BE2C (cell line): ENCODE measurements around the gene MPZL2.

Source experiments
- DNase-seq: peaks from one replicate; pipeline ENCODE4 v3.0.0-alpha.2; 2020
- H3K27me3 ChIP-seq: fragments of 250-450 bp; sonication (Bioruptor Pico); 2 replicates; pipeline ENCODE4 v1.5.1; 2020; ENCODE audit warnings: mild to moderate bottlenecking
- H3K36me3 ChIP-seq: fragments of 250-450 bp; sonication (Bioruptor Pico); 2 replicates; pipeline ENCODE4 v1.5.1; 2020; ENCODE audit warnings: mild to moderate bottlenecking
- H3K4me1 ChIP-seq: fragments of 250-450 bp; sonication (Bioruptor Pico); 2 replicates; pipeline ENCODE4 v1.5.1; 2020
- H3K4me3 ChIP-seq: 2 replicates; pipeline ENCODE4 v1.5.1; 2011; ENCODE audit warnings: low read depth, low read length
- H3K9me3 ChIP-seq: fragments of 250-450 bp; sonication (Bioruptor Pico); 2 replicates; pipeline ENCODE4 v1.5.1; 2020
- CTCF ChIP-seq: IDR thresholded peaks from 2 replicates; pipeline ENCODE4 v1.5.1; 2012; ENCODE audit warnings: mild to moderate bottlenecking, low read depth, low read length

The MPZL2 gene

GRCh38 chr11:118219244-118219643 lies 44.9 kb downstream of the MPZL2 start:
- Histone ChIP-seq H3K4me1 (no peaks in the 10 kb centered on the region), H3K9me3 (no peaks in the 10 kb centered on the region), H3K4me3 (no peak overlapping the region), H3K27me3 (peaks cover 86% of the 10 kb centered on the region), H3K36me3 (no peaks in the 10 kb centered on the region)
- DNase-seq: no peak
- no peak for TF ChIP-seq CTCF

GRCh38 chr11:118217575-118217974 lies 46.5 kb downstream of the MPZL2 start:
- TF ChIP-seq CTCF: no peak
- H3K4me1 ChIP-seq: no peaks in the 10 kb centered on the region

DNA sequence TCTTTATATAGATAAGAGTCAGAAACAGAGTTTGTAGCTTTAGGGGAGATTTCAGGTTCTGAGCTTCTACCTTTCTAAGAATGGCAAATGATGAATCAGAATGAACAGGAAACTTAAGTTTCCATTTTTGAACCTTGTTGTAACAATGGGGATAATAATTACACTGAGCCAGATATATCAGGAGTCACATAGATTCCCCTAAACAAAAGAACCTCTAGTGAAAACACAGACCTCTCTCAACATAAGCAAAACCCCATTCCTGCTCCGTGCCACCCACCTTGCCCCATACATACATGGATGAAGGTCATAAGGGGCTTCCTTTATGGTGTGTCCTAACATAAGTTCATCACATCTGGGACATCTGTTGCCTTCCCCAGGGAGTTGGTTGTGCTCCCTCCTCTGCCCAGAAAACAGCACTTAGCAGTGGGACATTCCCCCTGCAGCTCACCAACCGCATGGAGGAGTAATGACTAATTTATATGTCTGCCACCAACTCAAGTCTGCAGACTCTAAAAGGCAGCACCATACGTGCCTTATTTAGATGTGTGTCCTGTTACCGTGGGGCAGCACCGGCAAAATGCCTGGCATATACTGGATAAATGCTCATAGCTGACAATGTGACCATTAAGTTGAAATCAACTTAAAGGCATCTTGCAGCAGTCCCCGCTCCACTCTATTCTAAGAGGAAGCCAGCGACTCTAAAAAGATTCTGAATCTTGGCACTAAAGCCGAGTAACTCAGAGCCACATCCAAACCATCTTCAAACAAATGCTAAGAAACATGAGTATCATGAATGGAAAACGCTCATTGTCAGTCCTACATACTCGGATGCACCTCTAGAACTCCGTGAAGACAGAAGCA lies 47.2 kb downstream of the MPZL2 start:
- no peaks in the 10 kb centered on the region for H3K9me3 ChIP-seq
- no peak for TF ChIP-seq CTCF
- H3K36me3 ChIP-seq: no peaks in the 10 kb centered on the region
- peaks cover 87% of the 10 kb centered on the region for H3K27me3 ChIP-seq
- no peak for DNase-seq
- H3K4me1 ChIP-seq: no peaks in the 10 kb centered on the region
- no peak overlapping the region for H3K4me3 ChIP-seq

More at GRCh38 chr11:118217575-118217974, 46.5 kb downstream of the MPZL2 start:
- no peaks in the 10 kb centered on the region for H3K36me3 ChIP-seq
- H3K27me3 ChIP-seq: peaks cover 86% of the 10 kb centered on the region
- no peaks in the 10 kb centered on the region for H3K9me3 ChIP-seq
- no peak for DNase-seq
- no peak overlapping the region for H3K4me3 ChIP-seq

DNA sequence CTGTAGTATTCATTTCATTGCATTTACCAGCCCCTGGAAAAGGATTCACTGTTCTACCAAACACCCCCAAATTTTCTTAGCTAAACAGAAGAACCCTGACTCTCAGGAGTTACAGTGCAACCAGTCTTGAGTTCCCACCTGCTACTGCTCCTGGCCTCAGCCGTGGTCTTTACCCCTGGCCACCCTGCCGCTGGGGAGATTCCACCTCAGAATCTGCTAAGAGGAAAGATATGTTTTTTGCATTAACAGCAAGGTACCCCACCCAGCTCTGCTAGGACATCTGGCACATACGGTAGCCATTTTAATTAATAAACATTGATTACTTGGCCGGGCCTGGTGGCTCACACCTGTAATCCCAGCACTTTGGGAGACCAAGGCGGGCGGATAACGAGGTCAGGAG lies 48.3 kb downstream of the MPZL2 start:
- Histone ChIP-seq H3K4me1 (no peaks in the 10 kb centered on the region), H3K9me3 (no peaks in the 10 kb centered on the region), H3K27me3 (peaks cover 87% of the 10 kb centered on the region), H3K4me3 (no peak overlapping the region), H3K36me3 (no peaks in the 10 kb centered on the region)
- DNase-seq: no peak
- TF ChIP-seq CTCF: no peak

GRCh38 chr11:118215262-118215661 lies 48.8 kb downstream of the MPZL2 start:
- Histone ChIP-seq H3K36me3 (no peaks in the 10 kb centered on the region), H3K4me3 (no peak overlapping the region), H3K4me1 (no peaks in the 10 kb centered on the region), H3K27me3 (peaks cover 87% of the 10 kb centered on the region), H3K9me3 (no peaks in the 10 kb centered on the region)
- TF ChIP-seq CTCF: no peak
- DNase-seq: no peak

DNA sequence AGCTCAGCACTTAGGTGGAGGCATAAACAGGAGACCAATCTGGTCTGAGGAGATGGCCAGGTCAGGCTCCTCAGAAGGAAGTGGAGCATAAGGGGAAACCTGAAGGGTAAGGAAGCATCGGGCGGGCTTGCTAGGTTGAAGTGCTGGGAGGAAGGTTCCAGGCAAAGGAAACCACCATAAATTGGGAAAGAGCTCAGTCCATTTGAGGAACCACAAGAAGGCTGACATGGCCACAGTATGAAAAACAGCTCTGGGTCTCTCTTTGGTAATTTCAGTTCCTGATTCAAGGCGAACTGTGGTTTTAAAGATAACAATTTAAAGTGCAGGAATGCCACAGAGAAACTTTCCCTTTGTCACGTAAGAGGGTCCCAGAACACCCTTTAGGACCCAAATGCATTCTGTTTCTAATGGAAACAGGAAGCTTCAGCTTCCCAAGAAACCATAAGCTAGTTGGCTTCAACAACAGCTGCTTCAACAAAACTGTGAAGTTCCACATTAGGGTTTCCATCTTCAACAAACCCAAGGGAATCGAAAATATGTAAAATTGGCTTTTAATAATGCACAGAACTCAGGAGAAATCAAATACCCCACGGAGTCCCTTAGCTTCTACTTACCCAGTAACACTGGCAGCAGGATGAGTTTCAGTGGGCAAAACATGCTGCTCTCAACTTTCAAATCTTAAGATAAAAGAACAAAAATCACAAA lies 49.7 kb downstream of the MPZL2 start:
- no peak for TF ChIP-seq CTCF
- no peak overlapping the region for H3K4me3 ChIP-seq
- no peak for DNase-seq

More for the DNA sequence above, 49.7 kb downstream of the MPZL2 start:
- Histone ChIP-seq H3K36me3 (no peaks in the 10 kb centered on the region), H3K27me3 (peaks cover 83% of the 10 kb centered on the region), H3K4me1 (no peaks in the 10 kb centered on the region), H3K9me3 (no peaks in the 10 kb centered on the region)
